GM19452 (cell line): Measurements from ENCODE around the gene OGDHL.
"Not testable (repeated sequence)": the region's sequence is repeated elsewhere in the genome, so short reads cannot be mapped to it uniquely, and the experiment has no call there.

Experiments used
- ATAC-seq: cut with Tn5 transposase; IDR thresholded peaks from one replicate; pipeline ENCODE4 v1.9.1; 2021; ENCODE audit not compliant: unreplicated experiment

Gene OGDHL

GRCh38 chr10:49761789-49762565 lies at the start of gene OGDHL:
Gene OGDHL, minus strand, starts transcription at chr10:49762323. Its CDS starts 3,731 bp downstream, at chr10:49758592.
- peak; percentile 69 for ATAC-seq

GRCh38 chr10:49803988-49804387 lies 41.9 kb upstream of the OGDHL start:
- ATAC-seq: no peak

GRCh38 chr10:49798275-49798674 lies 36.2 kb upstream of the OGDHL start:
- no peak for ATAC-seq

GRCh38 chr10:49791100-49791499 lies 29.0 kb upstream of the OGDHL start:
- ATAC-seq: no peak

- no peak for ATAC-seq
Observed at GRCh38 chr10:49784681-49785080, 22.6 kb upstream of the OGDHL start.

- no peak for ATAC-seq
Observed at GRCh38 chr10:49783645-49784044, 21.5 kb upstream of the OGDHL start.

GRCh38 chr10:49781247-49781646 lies 19.1 kb upstream of the OGDHL start:
- ATAC-seq: no peak

- ATAC-seq: no peak
Observed at GRCh38 chr10:49778197-49778596, 16.1 kb upstream of the OGDHL start.

- ATAC-seq: no peak
Observed at GRCh38 chr10:49776851-49777250, 14.7 kb upstream of the OGDHL start.

GRCh38 chr10:49775014-49775413 lies 12.9 kb upstream of the OGDHL start:
- ATAC-seq: no peak

- not testable (repeated sequence) for ATAC-seq
Observed at GRCh38 chr10:49772944-49773343, 10.8 kb upstream of the OGDHL start.

GRCh38 chr10:49771046-49771445 lies 8.9 kb upstream of the OGDHL start:
- not testable (repeated sequence) for ATAC-seq

GRCh38 chr10:49769692-49770091 lies 7.6 kb upstream of the OGDHL start:
- ATAC-seq: no peak

- ATAC-seq: no peak
Observed at GRCh38 chr10:49768731-49769130, 6.6 kb upstream of the OGDHL start.

GRCh38 chr10:49768329-49768728 lies 6.2 kb upstream of the OGDHL start:
- no peak for ATAC-seq

- ATAC-seq: no peak
Observed at GRCh38 chr10:49767752-49768151, 5.6 kb upstream of the OGDHL start.

- no peak for ATAC-seq
Observed at GRCh38 chr10:49766484-49766883, 4.4 kb upstream of the OGDHL start.

- no peak for ATAC-seq
Observed at GRCh38 chr10:49762566-49762877, 399 bp upstream of the OGDHL start.

- ATAC-seq: no peak
Observed at GRCh38 chr10:49761201-49761788, 828 bp downstream of the OGDHL start.

GRCh38 chr10:49760789-49761188 lies 1.3 kb downstream of the OGDHL start:
- ATAC-seq: no peak

- no peak for ATAC-seq
Observed at GRCh38 chr10:49759787-49760551, 2.2 kb downstream of the OGDHL start.
